PC-3 (cell line): ENCODE measurements around the gene PCDH19.

Experiments used
- EZH2phosphoT487 ChIP-seq: fragments of 300-600 bp; sonication (generic); IDR thresholded peaks from 2 replicates; pipeline ENCODE4 v1.6.1; 2018; ENCODE audit warnings: mild to moderate bottlenecking, antibody characterized with exemption, low read length, borderline replicate concordance
- TF ChIP-seq, protein P1 (sequence below): fragments of 300-600 bp; sonication (generic); conservative IDR thresholded peaks from 2 replicates; pipeline ENCODE4 v1.5.1; 2017; ENCODE audit warnings: antibody characterized with exemption, low read depth, mild to moderate bottlenecking, low read length

DNA sequence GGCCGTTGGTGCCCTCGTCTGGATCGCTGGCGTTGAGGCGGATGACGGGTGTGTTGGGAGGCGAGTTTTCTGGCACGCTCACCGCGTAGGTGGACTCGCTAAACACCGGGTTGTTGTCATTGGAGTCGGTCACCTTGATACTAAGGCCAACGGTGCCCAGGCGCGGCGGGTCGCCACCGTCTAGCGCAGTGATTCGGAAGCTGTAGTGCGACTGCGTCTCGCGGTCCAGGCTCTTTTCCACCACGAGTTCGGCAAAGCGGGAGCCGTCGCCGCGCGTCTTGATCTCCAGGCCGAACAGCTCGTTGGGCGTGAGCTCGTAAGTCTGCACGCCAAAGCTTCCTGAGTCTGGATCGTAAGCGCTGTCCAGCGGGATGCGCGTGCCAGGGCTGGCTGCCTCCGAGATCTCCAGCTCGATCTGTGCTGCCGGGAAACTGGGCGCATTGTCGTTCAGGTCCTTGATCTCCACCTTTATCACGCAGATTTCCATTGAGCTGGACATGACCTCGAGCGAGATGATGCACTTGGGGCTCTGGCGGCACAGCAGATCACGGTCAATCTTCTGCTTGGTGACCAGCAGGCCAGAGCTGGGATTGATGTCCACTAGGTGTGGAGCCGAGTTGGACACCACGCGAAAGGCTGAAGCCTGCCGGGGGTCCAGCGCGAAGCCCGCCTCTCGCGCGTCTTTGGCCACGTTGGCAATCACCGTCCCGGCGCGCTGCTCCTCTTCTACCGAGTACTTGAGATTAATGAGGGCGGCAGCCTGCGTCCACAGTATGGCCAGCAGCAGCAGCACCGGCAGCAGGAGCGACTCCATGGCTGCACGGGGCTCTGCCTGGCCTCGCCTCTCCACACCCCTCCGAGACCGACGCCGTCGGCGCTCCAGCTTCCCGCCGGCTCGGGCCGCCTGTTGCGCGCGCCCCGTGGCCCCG lies 2.0 kb downstream of the PCDH19 start:
- TF ChIP-seq, protein P1, sequence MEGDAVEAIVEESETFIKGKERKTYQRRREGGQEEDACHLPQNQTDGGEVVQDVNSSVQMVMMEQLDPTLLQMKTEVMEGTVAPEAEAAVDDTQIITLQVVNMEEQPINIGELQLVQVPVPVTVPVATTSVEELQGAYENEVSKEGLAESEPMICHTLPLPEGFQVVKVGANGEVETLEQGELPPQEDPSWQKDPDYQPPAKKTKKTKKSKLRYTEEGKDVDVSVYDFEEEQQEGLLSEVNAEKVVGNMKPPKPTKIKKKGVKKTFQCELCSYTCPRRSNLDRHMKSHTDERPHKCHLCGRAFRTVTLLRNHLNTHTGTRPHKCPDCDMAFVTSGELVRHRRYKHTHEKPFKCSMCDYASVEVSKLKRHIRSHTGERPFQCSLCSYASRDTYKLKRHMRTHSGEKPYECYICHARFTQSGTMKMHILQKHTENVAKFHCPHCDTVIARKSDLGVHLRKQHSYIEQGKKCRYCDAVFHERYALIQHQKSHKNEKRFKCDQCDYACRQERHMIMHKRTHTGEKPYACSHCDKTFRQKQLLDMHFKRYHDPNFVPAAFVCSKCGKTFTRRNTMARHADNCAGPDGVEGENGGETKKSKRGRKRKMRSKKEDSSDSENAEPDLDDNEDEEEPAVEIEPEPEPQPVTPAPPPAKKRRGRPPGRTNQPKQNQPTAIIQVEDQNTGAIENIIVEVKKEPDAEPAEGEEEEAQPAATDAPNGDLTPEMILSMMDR = no peak
- no peak for TF ChIP-seq EZH2phosphoT487
